ENCODE measurements around the gene PLEKHA7.

GRCh38 chr11:16781936-16782919 is 232.0 kb downstream of the PLEKHA7 start:
- TF ChIP-seq EZH2 (IDR thresholded peaks at IDR 0.05; ENCODE audit: low read length) (no peak), CTCF (optimal IDR thresholded peaks at IDR 0.05 in 1 of 3, IDR thresholded peaks at IDR 0.05 in 1 of 3, conservative IDR thresholded peaks at IDR 0.05 in 1 of 3; ENCODE audit: extremely low read depth in 1 of 3, insufficient read depth in 2 of 3, low read length in 3 of 3) (no peak)

Measured in keratinocyte (primary cell).